Smooth muscle cell (in vitro differentiated cells): ENCODE measurements around the gene SLC2A4RG. TPM values are rescaled to one million over a fixed set of nuclear protein-coding genes. Genes with fewer than 3 reads are reported as not detected.

Experiments used
- DNase-seq: peaks from one replicate; lab custom pipeline; 2025; ENCODE audit not compliant: unreplicated experiment; lab: John Stamatoyannopoulos, UW
- H2AFZ ChIP-seq: fragments of 200-600 bp; sonication (generic); 2 replicates; pipeline ENCODE4 v1.6.0; 2016; ENCODE audit warnings: antibody characterized with exemption, low read depth, mild to moderate bottlenecking
- H3F3A ChIP-seq: fragments of 200-600 bp; sonication (generic); 2 replicates; pipeline ENCODE4 v1.6.0; 2017; ENCODE audit warnings: antibody characterized with exemption, low read depth
- H3K27ac ChIP-seq: fragments of 200-600 bp; sonication (generic); 2 replicates; pipeline ENCODE4 v1.5.1; 2016; ENCODE audit warnings: low read depth, mild to moderate bottlenecking
- H3K27me3 ChIP-seq: fragments of 200-600 bp; sonication (generic); 2 replicates; pipeline ENCODE4 v1.6.1; 2016; ENCODE audit warnings: low read depth, mild to moderate bottlenecking
- H3K36me3 ChIP-seq: fragments of 200-600 bp; sonication (generic); 2 replicates; pipeline ENCODE4 v1.5.1; 2016; ENCODE audit warnings: low read depth
- H3K4me1 ChIP-seq: fragments of 200-600 bp; sonication (generic); 2 replicates; pipeline ENCODE4 v1.5.1; 2016; ENCODE audit warnings: low read depth
- H3K4me2 ChIP-seq: fragments of 200-600 bp; sonication (generic); 2 replicates; pipeline ENCODE4 v1.6.0; 2016; ENCODE audit warnings: mild to moderate bottlenecking
- H3K4me3 ChIP-seq: fragments of 200-600 bp; sonication (generic); 2 replicates; pipeline ENCODE4 v1.5.1; 2016; ENCODE audit warnings: mild to moderate bottlenecking
- H3K79me2 ChIP-seq: fragments of 200-600 bp; sonication (generic); 2 replicates; pipeline ENCODE4 v1.6.0; 2016; ENCODE audit warnings: low read depth, mild to moderate bottlenecking
- H3K9ac ChIP-seq: fragments of 200-600 bp; sonication (generic); 2 replicates; pipeline ENCODE4 v1.6.0; 2016; ENCODE audit warnings: low read depth
- H3K9me3 ChIP-seq: fragments of 200-600 bp; sonication (generic); replicated peaks from 2 replicates; pipeline ENCODE4 v1.5.1; 2016; ENCODE audit warnings: low read depth
- H4K20me1 ChIP-seq: fragments of 200-600 bp; sonication (generic); 2 replicates; pipeline ENCODE4 v1.6.0; 2016; ENCODE audit warnings: low read depth
- WGBS: methylation state at CpG from one replicate; pipeline ENCODE4 v1.1.7; 2016; ENCODE audit warnings: low lambda C conversion rate; 5-methylcytosine and 5-hydroxymethylcytosine counted together
- polyA plus RNA-seq: library from polyadenylated mRNA; unstranded; fragments of >200 nt; fragmentation: Nextera tagmentation; extraction: Ambion mirVana; gene quantifications from 2 replicates; pipeline ENCODE4 v1.2.1, GENCODE V29; 2016
- total RNA-seq: library from RNA; depleted of rRNA; stranded (reverse); fragments of >200 nt; gene quantifications from 2 replicates; pipeline ENCODE4 v1.2.3, GENCODE V29; 2014
- TF ChIP-seq, protein P1 (sequence below): fragments of 200-600 bp; sonication (generic); IDR thresholded peaks from 2 replicates; pipeline ENCODE4 v1.5.1; 2017; ENCODE audit warnings: borderline replicate concordance, mild to moderate bottlenecking, antibody characterized with exemption; ENCODE audit not compliant: insufficient read depth, poor library complexity, severe bottlenecking

Gene SLC2A4RG
- total and polyA plus RNA-seq, 2 experiments from 2014 or later: 43.7 to 45.6 TPM

DNA sequence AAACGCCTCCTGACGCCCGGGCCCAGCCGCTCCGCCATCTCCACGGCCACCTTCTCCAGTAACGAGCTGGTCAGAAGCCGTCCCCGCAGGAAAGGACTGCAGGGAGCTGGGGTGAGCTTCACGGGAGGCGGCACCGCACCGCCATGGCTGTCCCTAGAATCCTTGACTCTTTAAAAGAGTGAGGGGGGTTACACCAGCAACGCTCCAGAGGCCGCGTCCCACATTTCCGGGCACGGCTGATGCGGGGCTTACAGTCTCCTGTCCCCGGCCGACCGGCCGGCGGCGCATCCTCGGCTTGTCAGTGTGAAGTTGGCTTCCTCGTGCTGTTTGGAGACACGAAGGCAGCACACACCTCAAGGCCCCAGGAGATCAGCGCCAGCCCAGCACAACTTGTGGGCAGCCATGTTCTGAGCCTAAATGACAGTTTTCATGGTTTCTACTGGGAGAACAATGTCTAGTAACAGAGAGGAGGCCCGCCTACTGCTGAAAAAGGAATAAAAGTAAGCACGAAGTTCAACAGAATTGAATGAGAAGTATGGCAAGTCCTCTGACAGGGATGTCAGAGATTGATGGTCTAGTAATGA is 30.4 kb downstream of the SLC2A4RG start:
- TF ChIP-seq, protein P1, sequence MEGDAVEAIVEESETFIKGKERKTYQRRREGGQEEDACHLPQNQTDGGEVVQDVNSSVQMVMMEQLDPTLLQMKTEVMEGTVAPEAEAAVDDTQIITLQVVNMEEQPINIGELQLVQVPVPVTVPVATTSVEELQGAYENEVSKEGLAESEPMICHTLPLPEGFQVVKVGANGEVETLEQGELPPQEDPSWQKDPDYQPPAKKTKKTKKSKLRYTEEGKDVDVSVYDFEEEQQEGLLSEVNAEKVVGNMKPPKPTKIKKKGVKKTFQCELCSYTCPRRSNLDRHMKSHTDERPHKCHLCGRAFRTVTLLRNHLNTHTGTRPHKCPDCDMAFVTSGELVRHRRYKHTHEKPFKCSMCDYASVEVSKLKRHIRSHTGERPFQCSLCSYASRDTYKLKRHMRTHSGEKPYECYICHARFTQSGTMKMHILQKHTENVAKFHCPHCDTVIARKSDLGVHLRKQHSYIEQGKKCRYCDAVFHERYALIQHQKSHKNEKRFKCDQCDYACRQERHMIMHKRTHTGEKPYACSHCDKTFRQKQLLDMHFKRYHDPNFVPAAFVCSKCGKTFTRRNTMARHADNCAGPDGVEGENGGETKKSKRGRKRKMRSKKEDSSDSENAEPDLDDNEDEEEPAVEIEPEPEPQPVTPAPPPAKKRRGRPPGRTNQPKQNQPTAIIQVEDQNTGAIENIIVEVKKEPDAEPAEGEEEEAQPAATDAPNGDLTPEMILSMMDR: no peak
- no peaks in the 10 kb centered on the region for H3K4me1 ChIP-seq
- WGBS: 95% methylated on average over 31 of the region's 31 CpGs
- H3F3A ChIP-seq: no peaks in the 10 kb centered on the region
- no peak overlapping the region for H3K4me3 ChIP-seq
- H3K9me3 ChIP-seq: no peaks in the 10 kb centered on the region
- no peaks in the 10 kb centered on the region for H4K20me1 ChIP-seq
- H2AFZ ChIP-seq: no peak overlapping the region
- H3K36me3 ChIP-seq: no peaks in the 10 kb centered on the region
- H3K4me2 ChIP-seq: no peak overlapping the region
- no peak overlapping the region for H3K27ac ChIP-seq
- H3K79me2 ChIP-seq: no peaks in the 10 kb centered on the region
- DNase-seq: no peak
- no peaks in the 10 kb centered on the region for H3K27me3 ChIP-seq
- H3K9ac ChIP-seq: no peak overlapping the region

DNA sequence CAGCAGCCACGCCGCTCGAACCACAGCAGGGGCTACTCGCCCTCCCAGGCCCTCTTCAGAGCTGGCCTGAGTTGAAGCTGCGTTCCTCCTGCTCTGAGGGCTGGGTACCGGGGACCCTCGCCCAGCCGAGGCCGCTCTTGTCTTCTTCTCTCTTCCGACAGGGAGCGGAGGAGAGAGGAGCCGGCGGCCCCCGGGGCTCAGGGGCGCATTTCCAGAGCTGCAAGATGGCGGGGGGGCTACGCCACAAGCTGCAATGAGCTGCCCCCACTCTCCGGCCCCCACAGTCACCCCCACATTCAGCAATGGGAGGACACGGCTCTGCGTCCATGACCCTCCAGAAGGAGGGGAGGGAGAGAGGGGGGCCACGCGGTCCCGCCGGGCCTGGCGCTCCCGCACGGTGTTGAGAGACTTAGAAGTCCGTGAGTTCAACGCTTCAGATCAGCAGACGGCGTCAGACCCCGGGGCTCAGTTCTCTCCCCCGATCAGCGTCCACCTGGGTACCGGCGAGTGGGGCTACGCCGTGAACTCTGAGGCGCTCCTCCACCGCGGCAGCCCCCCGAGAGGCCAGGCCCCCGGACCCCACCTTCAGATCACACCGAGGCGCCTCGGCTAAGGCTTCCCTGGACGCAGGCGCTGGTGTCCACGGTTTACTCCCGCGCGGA is 31.6 kb downstream of the SLC2A4RG start:
- H3K36me3 ChIP-seq: no peaks in the 10 kb centered on the region
- H3F3A ChIP-seq: no peaks in the 10 kb centered on the region
- H3K4me1 ChIP-seq: no peaks in the 10 kb centered on the region
- no peak overlapping the region for H3K4me3 ChIP-seq
- 94% methylated on average over 48 of the region's 52 CpGs for WGBS
- H3K27ac ChIP-seq: no peak overlapping the region
- TF ChIP-seq, protein P1: no peak
- no peak for DNase-seq
- H3K27me3 ChIP-seq: no peaks in the 10 kb centered on the region
- no peaks in the 10 kb centered on the region for H3K9me3 ChIP-seq
- H2AFZ ChIP-seq: no peak overlapping the region
- peaks cover 8% of the 10 kb centered on the region for H4K20me1 ChIP-seq
- H3K79me2 ChIP-seq: no peaks in the 10 kb centered on the region
- H3K4me2 ChIP-seq: no peak overlapping the region
- no peak overlapping the region for H3K9ac ChIP-seq

DNA sequence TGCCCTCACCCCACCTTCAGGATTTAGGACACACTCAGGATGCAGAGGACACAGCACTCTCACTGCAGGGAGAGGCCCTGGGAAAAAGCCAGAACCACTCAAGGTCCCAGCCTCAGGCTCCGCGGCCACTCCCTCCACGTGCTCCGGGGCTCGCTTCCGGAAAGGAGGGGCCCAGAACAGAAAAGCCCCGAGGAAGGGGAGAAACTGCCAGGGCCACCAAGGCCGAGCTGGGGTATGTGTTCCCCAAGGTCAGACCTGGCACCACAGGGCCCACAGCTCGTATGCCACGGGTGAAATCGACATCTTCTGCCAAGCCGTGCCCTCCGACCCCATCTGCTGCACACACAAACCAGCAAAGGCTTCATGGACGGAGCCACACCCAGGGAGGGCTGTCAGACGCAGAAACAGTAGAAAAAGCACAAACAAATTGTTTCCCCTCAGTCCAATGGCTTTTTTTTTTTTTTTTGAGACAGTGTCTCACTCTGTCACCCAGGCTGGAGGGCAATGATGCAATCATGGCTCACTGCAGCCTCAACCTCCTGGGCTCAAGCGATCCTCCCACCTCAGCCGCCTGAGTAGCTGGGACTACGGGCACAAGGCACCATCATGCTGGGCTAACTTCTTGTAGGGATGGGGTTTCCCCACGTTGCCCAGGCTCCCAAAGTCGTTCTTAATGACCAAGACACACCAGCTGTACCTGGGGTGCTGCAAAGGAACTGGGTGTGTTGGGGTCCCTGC is 33.4 kb downstream of the SLC2A4RG start:
- Histone ChIP-seq H3K27ac (no peak overlapping the region), H3K4me1 (no peaks in the 10 kb centered on the region), H3K27me3 (no peaks in the 10 kb centered on the region), H3K9me3 (no peaks in the 10 kb centered on the region), H3K4me2 (no peak overlapping the region), H3F3A (no peaks in the 10 kb centered on the region), H3K4me3 (no peak overlapping the region), H3K36me3 (no peaks in the 10 kb centered on the region), H2AFZ (no peak overlapping the region), H3K79me2 (no peaks in the 10 kb centered on the region), H3K9ac (no peak overlapping the region), H4K20me1 (peaks cover 13% of the 10 kb centered on the region)
- TF ChIP-seq, protein P1: no peak
- no peak for DNase-seq
- 82% methylated on average over 20 of the region's 20 CpGs for WGBS
